SK-N-SH (cell line): ENCODE data around the gene TTC7B. TPM values are rescaled to one million over a fixed set of nuclear protein-coding genes. Genes with fewer than 3 reads are reported as not detected.

Experiments used
- CTCF ChIA-PET: fragments of 300-600, 350-600 bp; formaldehyde crosslinking; extraction: SDS; loops from one replicate; lab custom pipeline; 2021; lab: Yijun Ruan, JAX
- POLR2A ChIA-PET: fragments of 350-600 bp; sonication (Branson Sonifier 250); formaldehyde crosslinking; extraction: SDS; loops from one replicate; lab custom pipeline; 2020; ENCODE audit warnings: antibody characterized with exemption, inconsistent platforms; lab: Yijun Ruan, JAX
- DNase-seq: peaks from one replicate; pipeline ENCODE4 v3.0.0; 2012
- H2AFZ ChIP-seq: fragments of 200-600 bp; sonication (generic); 2 replicates; pipeline ENCODE4 v1.8.1; 2016; ENCODE audit warnings: antibody characterized with exemption, mild to moderate bottlenecking, low read depth
- H3F3A ChIP-seq: fragments of 200-600 bp; sonication (generic); replicated peaks from 2 replicates; pipeline ENCODE3; 2016; ENCODE audit warnings: antibody characterized with exemption, mild to moderate bottlenecking; ENCODE audit not compliant: insufficient read depth
- H3K27ac ChIP-seq, 2 experiments: fragments of 200-500 bp in 1 of 2; fragments of 200-600 bp in 1 of 2; sonication (Bioruptor generic) in 1 of 2; sonication (generic), shearing (Covaris generic) in 1 of 2; 2 replicates each; pipeline versions ENCODE4 v1.5.1 to v1.6.1; 2014 to 2016; ENCODE audit warnings: low read depth in 2 of 2, inconsistent platforms in 1 of 2, low read length in 1 of 2, mild to moderate bottlenecking in 1 of 2, mixed read lengths in 1 of 2
- H3K27me3 ChIP-seq: fragments of 200-600 bp; sonication (generic), shearing (Covaris generic); 2 replicates; pipeline ENCODE4 v1.6.1; 2016; ENCODE audit warnings: mixed run types; ENCODE audit not compliant: insufficient read depth
- H3K36me3 ChIP-seq, 2 experiments: fragments of 200-500 bp in 1 of 2; fragments of 200-600 bp in 1 of 2; sonication (Bioruptor generic) in 1 of 2; sonication (generic) in 1 of 2; replicated peaks in 1 of 2; 2 replicates each; pipeline versions ENCODE3 to v1.5.1; 2014 to 2016; ENCODE audit warnings: low read length in 1 of 2, mild to moderate bottlenecking in 1 of 2; ENCODE audit not compliant: insufficient read depth in 2 of 2, control insufficient read depth in 1 of 2
- H3K4me1 ChIP-seq, 2 experiments: fragments of 200-500 bp in 1 of 2; fragments of 200-600 bp in 1 of 2; sonication (Bioruptor generic) in 1 of 2; sonication (generic), shearing (Covaris generic) in 1 of 2; 2 replicates each; pipeline versions ENCODE4 v1.5.1 to v1.6.1; 2014 to 2016; ENCODE audit warnings: low read depth in 1 of 2, low read length in 1 of 2, mixed run types in 1 of 2; ENCODE audit not compliant: insufficient read depth in 2 of 2, control insufficient read depth in 1 of 2
- H3K4me2 ChIP-seq: fragments of 200-600 bp; sonication (generic), shearing (Covaris generic); 2 replicates; pipeline ENCODE4 v1.6.1; 2017; ENCODE audit warnings: mixed run types
- H3K4me3 ChIP-seq, 2 experiments: fragments of 200-500 bp in 1 of 2; fragments of 200-600 bp in 1 of 2; sonication (Bioruptor generic) in 1 of 2; sonication (generic), shearing (Covaris generic) in 1 of 2; 2 replicates each; pipeline versions ENCODE4 v1.5.1 to v1.8.1; 2014 to 2016; ENCODE audit warnings: low read depth in 2 of 2, inconsistent platforms in 1 of 2, low read length in 1 of 2, mild to moderate bottlenecking in 1 of 2, mixed read lengths in 1 of 2, moderate library complexity in 1 of 2
- H3K79me2 ChIP-seq: fragments of 200-600 bp; sonication (generic); 2 replicates; pipeline ENCODE4 v1.8.1; 2017; ENCODE audit warnings: mild to moderate bottlenecking; ENCODE audit not compliant: insufficient read depth
- H3K9ac ChIP-seq: fragments of 200-600 bp; sonication (generic); 2 replicates; pipeline ENCODE4 v1.6.1; 2017; ENCODE audit warnings: mixed run types
- H3K9me2 ChIP-seq: fragments of 200-600 bp; sonication (generic); 2 replicates; pipeline ENCODE4 v1.6.1; 2017; ENCODE audit warnings: mixed run types
- H3K9me3 ChIP-seq: fragments of 200-600 bp; sonication (generic); 2 replicates; pipeline ENCODE4 v1.6.1; 2017; ENCODE audit warnings: mixed run types, mild to moderate bottlenecking, moderate library complexity
- H4K20me1 ChIP-seq: fragments of 200-600 bp; sonication (generic); 2 replicates; pipeline ENCODE4 v1.6.1; 2017; ENCODE audit warnings: mild to moderate bottlenecking, mixed run types; ENCODE audit not compliant: insufficient read depth
- CHD2 ChIP-seq: fragments of 150-350 bp; IDR thresholded peaks from 2 replicates; pipeline ENCODE4 v1.6.1; 2018; ENCODE audit warnings: low read length; ENCODE audit not compliant: partially characterized antibody
- CTCF ChIP-seq: fragments of 200-600 bp; sonication (generic); IDR thresholded peaks from 2 replicates; pipeline ENCODE4 v1.6.1; 2017; ENCODE audit warnings: antibody characterized with exemption, mild to moderate bottlenecking, moderate library complexity
- EP300 ChIP-seq, 2 experiments: IDR thresholded peaks; 2 replicates each; pipeline versions ENCODE4 v1.4.0 to v1.6.1; 2012; ENCODE audit warnings: borderline replicate concordance in 1 of 2, low read depth in 1 of 2, low read length in 1 of 2
- MXI1 ChIP-seq: IDR thresholded peaks from 2 replicates; pipeline ENCODE4 v1.6.1; 2012; ENCODE audit warnings: mild to moderate bottlenecking, low read depth, low read length, improper control_type of control experiment
- NFIC ChIP-seq: IDR thresholded peaks from 2 replicates; pipeline ENCODE4 v1.4.0; 2012; ENCODE audit warnings: borderline replicate concordance
- RAD21 ChIP-seq: IDR thresholded peaks from 2 replicates; pipeline ENCODE4 v1.6.1; 2012; ENCODE audit warnings: mild to moderate bottlenecking, low read length
- RCOR1 ChIP-seq: fragments of 150-350 bp; IDR thresholded peaks from 2 replicates; pipeline ENCODE4 v1.6.1; 2017; ENCODE audit warnings: antibody characterized with exemption, low read length
- TCF12 ChIP-seq: IDR thresholded peaks from 2 replicates; pipeline ENCODE4 v1.4.0; 2012
- USF2 ChIP-seq: fragments of 150-350 bp; IDR thresholded peaks from 2 replicates; pipeline ENCODE4 v1.6.1; 2017; ENCODE audit warnings: antibody characterized with exemption, low read length, low read depth, borderline replicate concordance
- YY1 ChIP-seq: IDR thresholded peaks from 2 replicates; pipeline ENCODE4 v1.4.0; 2012; ENCODE audit warnings: low read depth, mild to moderate bottlenecking
- WGBS: methylation state at CpG from one replicate; pipeline ENCODE4 v1.1.6; 2017; ENCODE audit warnings: low lambda C conversion rate; 5-methylcytosine and 5-hydroxymethylcytosine counted together
- polyA plus RNA-seq, 3 experiments: library from polyadenylated mRNA; depleted of rRNA; stranded (reverse); fragments of >200 nt; gene quantifications; 2 replicates each; pipeline ENCODE4 v1.2.3, GENCODE V29; 2012
- TF ChIP-seq, protein P1 (sequence below): fragments of 150-350 bp; IDR thresholded peaks from 2 replicates; pipeline ENCODE4 v1.6.1; 2016; ENCODE audit warnings: mild to moderate bottlenecking, low read depth, low read length
- TF ChIP-seq, protein P2 (sequence below): IDR thresholded peaks from 2 replicates; pipeline ENCODE4; 2012

Gene TTC7B
- polyA plus RNA-seq, 1 of the 3 experiments (the other 2 are of a cell fraction): 43.1 TPM

GRCh38 chr14:90488256-90488655, 328.0 kb downstream of the TTC7B start:
- no peaks in the 10 kb centered on the region for H3F3A ChIP-seq
- H3K4me3 ChIP-seq: no peak overlapping the region
- TF ChIP-seq EP300 (IDR thresholded peaks at IDR 0.05; ENCODE audit: borderline replicate concordance in 1 of 2, low read depth in 1 of 2, low read length in 1 of 2): no peak
- TF ChIP-seq TCF12: no peak
- TF ChIP-seq, all 33 proteins: peak for 0
- no peak overlapping the region for H3K4me2 ChIP-seq
- H3K4me1 ChIP-seq: peaks cover 3 to 37% of the 10 kb centered on the region in 2 experiments; a peak in 1 of 4 replicates
- DNase-seq: no peak
- no peaks in the 10 kb centered on the region for H3K36me3 ChIP-seq
- H3K27me3 ChIP-seq: no peaks in the 10 kb centered on the region
- no peaks in the 10 kb centered on the region for H4K20me1 ChIP-seq
- no peaks in the 10 kb centered on the region for H3K9me2 ChIP-seq
- no peak overlapping the region for H3K27ac ChIP-seq
- POLR2A ChIA-PET: no interaction called here
- no peak overlapping the region for H3K9ac ChIP-seq
- 31% methylated on average over 5 of the region's 5 CpGs for WGBS
- no peaks in the 10 kb centered on the region for H3K9me3 ChIP-seq
- CTCF ChIA-PET: no interaction called here
- no peak overlapping the region for H2AFZ ChIP-seq
- no peaks in the 10 kb centered on the region for H3K79me2 ChIP-seq

DNA sequence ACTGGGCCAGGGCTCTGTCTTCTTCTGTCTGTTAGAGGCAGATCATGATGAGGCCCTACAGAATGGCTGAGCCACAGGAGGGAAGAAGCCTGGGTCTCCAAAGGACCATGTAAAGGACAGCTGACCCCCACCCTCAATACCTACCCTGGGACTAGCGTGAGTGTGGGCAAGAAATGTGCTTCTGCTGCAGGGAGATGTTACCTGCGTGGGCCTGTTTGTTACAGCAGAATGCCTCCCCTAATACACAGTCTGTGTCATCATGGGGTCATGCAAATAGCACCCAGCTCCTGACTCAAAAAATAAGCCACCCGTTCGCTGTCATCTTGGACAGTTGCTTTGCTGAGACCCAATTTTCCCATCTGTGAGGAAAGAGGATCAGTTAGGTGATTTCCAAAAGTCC, 328.8 kb downstream of the TTC7B start:
- Histone ChIP-seq H3K4me2 (no peak overlapping the region), H3K27ac (peak overlapping the region in 1 of 2 experiments; percentile 93; a peak in 2 of 4 replicates)
- TF ChIP-seq MXI1 (no peak), NFIC (no peak), CTCF (no peak), RAD21 (no peak), CHD2 (no peak)
- TF ChIP-seq, all 33 proteins: peak for 0
- no peaks in the 10 kb centered on the region for H3K36me3 ChIP-seq
- H3K9me3 ChIP-seq: no peaks in the 10 kb centered on the region
- peaks cover 3 to 37% of the 10 kb centered on the region in 2 experiments; a peak in 1 of 4 replicates for H3K4me1 ChIP-seq
- H3K79me2 ChIP-seq: no peaks in the 10 kb centered on the region
- CTCF ChIA-PET: interaction anchor here (0.9 to 1.5 kb wide), 5 partner anchors 11 to 88 kb away, joined by 3 to 6 read pairs (median 3); no protein-coding TSS in a partner anchor
- WGBS: 74% methylated on average over 4 of the region's 4 CpGs
- no peak overlapping the region for H2AFZ ChIP-seq
- H3K4me3 ChIP-seq: no peak overlapping the region
- POLR2A ChIA-PET: interaction anchor here (1.2 to 1.6 kb wide), 2 partner anchors 31 to 35 kb away, joined by 3 to 8 read pairs; no protein-coding TSS in a partner anchor
- no peak for DNase-seq
- no peak overlapping the region for H3K9ac ChIP-seq
- no peaks in the 10 kb centered on the region for H3F3A ChIP-seq
- no peaks in the 10 kb centered on the region for H3K27me3 ChIP-seq
- H4K20me1 ChIP-seq: no peaks in the 10 kb centered on the region
- no peaks in the 10 kb centered on the region for H3K9me2 ChIP-seq

GRCh38 chr14:90487031-90487430, 329.2 kb downstream of the TTC7B start:
- H3K9me2 ChIP-seq: no peaks in the 10 kb centered on the region
- TF ChIP-seq USF2: no peak
- peak; percentile 41 for TF ChIP-seq RCOR1
- TF ChIP-seq, protein P1, sequence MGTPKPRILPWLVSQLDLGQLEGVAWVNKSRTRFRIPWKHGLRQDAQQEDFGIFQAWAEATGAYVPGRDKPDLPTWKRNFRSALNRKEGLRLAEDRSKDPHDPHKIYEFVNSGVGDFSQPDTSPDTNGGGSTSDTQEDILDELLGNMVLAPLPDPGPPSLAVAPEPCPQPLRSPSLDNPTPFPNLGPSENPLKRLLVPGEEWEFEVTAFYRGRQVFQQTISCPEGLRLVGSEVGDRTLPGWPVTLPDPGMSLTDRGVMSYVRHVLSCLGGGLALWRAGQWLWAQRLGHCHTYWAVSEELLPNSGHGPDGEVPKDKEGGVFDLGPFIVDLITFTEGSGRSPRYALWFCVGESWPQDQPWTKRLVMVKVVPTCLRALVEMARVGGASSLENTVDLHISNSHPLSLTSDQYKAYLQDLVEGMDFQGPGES: no peak
- TF ChIP-seq, protein P2, sequence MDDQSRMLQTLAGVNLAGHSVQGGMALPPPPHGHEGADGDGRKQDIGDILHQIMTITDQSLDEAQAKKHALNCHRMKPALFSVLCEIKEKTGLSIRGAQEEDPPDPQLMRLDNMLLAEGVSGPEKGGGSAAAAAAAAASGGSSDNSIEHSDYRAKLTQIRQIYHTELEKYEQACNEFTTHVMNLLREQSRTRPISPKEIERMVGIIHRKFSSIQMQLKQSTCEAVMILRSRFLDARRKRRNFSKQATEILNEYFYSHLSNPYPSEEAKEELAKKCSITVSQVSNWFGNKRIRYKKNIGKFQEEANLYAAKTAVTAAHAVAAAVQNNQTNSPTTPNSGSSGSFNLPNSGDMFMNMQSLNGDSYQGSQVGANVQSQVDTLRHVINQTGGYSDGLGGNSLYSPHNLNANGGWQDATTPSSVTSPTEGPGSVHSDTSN: no peak
- no peak for TF ChIP-seq YY1
- peak; percentile 2 for TF ChIP-seq RAD21
- TF ChIP-seq EP300 (IDR thresholded peaks at IDR 0.05; ENCODE audit: borderline replicate concordance in 1 of 2, low read depth in 1 of 2, low read length in 1 of 2): peak in 1 of 2 experiments; percentile 55; a peak in 1 of 4 replicates
- TF ChIP-seq CTCF: no peak
- TF ChIP-seq MXI1: peak; percentile 73; the same call in 1 of the 2 replicates

More at GRCh38 chr14:90487031-90487430, 329.2 kb downstream of the TTC7B start:
- Histone ChIP-seq H3K4me3 (no peak overlapping the region), H3K27ac (peak overlapping the region in 1 of 2 experiments; percentile 93; a peak in 2 of 4 replicates), H3F3A (no peaks in the 10 kb centered on the region), H3K4me2 (no peak overlapping the region), H3K36me3 (no peaks in the 10 kb centered on the region), H2AFZ (no peak overlapping the region), H3K9me3 (no peaks in the 10 kb centered on the region), H3K9ac (no peak overlapping the region), H4K20me1 (no peaks in the 10 kb centered on the region), H3K79me2 (no peaks in the 10 kb centered on the region), H3K4me1 (peaks cover under 1 to 34% of the 10 kb centered on the region in 2 experiments; a peak in 1 of 4 replicates), H3K27me3 (no peaks in the 10 kb centered on the region)
- DNase-seq: peak; percentile 82
- 46% methylated on average over 2 of the region's 4 CpGs for WGBS
- ChIA-PET CTCF (interaction anchor here (0.9 to 1.5 kb wide), 7 partner anchors 11 to 185 kb away, joined by 3 to 6 read pairs (median 3); no protein-coding TSS in a partner anchor), POLR2A (interaction anchor here (1.2 to 1.6 kb wide), 3 partner anchors 31 to 35 kb away, joined by 3 to 8 read pairs (median 8); no protein-coding TSS in a partner anchor)
